ENCODE data around the gene INO80B.
"Not testable (repeated sequence)": the region's sequence is repeated elsewhere in the genome, so short reads cannot be mapped to it uniquely, and the experiment has no call there.

INO80B gene

GRCh38 chr2:74426181-74426758 lies 28.6 kb upstream of the INO80B start:
- no peak for FAIRE-seq

DNA sequence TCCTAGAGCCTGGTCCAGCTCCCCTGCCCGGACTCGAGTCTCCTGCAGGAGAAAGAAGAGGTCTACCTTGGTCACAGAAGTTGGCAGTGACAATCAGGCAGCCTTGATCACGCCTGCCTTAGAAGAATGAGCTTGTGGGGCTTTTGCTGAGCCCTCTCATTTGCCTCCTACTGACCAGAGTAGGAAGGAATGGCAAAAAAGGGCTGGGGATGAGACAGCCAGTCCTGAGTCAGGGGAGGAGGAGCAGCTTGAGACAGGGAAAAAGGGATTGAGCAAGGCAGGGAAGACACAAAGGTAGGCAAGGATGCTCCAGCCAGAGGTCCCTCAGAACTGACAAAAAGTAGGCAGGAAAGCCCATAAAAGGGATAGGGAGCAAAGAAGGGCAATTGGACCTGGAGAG lies 27.3 kb upstream of the INO80B start:
- FAIRE-seq = no peak

- FAIRE-seq = no peak
Measured at GRCh38 chr2:74428675-74429074, 26.2 kb upstream of the INO80B start.

DNA sequence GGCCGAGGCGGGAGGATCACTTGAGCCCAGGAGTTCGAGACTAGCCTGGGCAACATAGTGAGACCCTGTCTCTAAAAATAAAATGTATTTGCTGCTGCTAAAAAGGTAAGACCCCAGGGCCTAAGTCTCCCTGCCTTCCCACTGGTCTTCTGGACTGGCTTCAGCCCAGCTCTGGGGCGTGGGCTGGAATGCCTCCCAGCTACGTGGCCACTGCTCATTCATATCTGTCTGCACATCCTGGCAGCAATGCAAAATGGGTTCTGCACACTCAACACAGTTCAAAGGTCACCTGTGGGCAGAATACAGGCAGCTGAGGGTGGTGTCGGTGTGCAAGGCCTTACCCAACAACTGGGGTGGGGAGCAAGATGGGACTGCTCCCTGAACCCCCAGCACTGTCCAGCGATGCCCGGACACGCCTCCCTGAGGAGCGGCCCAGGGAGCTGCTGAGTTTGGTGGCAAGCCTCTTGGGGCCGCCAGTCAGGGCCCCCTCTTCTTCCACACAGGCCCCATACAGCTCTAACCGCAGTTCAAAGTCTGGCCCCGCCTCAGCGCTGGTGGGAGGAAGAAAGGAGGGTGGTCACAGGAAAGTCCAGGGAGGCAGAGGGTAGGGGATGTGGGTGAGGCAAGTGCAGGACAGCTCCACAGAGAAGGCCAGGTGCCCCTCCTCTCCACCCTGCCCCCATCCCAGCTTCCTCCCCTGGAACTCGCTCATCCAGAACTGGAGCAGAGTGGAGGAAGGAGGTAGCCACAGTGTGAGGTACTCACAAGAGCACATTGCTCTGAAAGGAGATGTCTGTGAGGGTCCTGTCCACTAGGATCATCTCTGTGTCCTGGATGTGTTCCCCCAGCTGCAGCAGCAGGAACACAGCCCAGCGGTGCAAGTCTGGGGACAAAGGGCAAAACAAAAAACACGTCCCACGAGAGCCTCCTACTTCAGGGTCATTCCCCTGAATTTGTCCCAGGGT lies 25.1 kb upstream of the INO80B start:
- no peak for FAIRE-seq

- no peak for FAIRE-seq
Measured at GRCh38 chr2:74430502-74430901, 24.4 kb upstream of the INO80B start.

- FAIRE-seq = no peak
Measured at GRCh38 chr2:74436111-74436805, 18.6 kb upstream of the INO80B start.

GRCh38 chr2:74436848-74437695 lies 17.8 kb upstream of the INO80B start:
- FAIRE-seq = no peak

GRCh38 chr2:74438248-74438647 lies 16.6 kb upstream of the INO80B start:
- no peak for FAIRE-seq

DNA sequence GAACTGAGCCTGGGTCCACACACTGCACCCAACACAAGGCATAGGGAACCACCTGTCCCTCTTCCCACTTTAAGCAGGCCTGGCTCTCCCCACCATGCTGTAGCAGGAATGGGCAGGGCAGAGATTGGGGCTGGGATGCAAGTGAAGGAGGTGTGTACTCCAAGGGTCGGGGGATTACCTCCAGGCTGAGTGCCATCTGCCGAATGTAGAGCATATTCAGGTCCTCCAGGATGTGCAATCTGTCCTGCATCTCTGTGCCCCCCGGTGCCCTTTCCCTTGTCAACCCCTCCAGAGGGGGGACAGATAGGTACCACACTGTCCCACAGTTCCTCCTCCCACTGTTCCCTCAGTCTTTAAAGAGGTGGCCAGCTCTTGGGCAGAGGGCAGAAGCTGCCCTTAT lies 15.5 kb upstream of the INO80B start:
- FAIRE-seq = no peak

GRCh38 chr2:74439803-74440377 lies 15.0 kb upstream of the INO80B start:
- FAIRE-seq = no peak

GRCh38 chr2:74440378-74441169 lies 14.3 kb upstream of the INO80B start:
- no peak for FAIRE-seq

GRCh38 chr2:74441170-74441689 lies 13.7 kb upstream of the INO80B start:
- FAIRE-seq = no peak

DNA sequence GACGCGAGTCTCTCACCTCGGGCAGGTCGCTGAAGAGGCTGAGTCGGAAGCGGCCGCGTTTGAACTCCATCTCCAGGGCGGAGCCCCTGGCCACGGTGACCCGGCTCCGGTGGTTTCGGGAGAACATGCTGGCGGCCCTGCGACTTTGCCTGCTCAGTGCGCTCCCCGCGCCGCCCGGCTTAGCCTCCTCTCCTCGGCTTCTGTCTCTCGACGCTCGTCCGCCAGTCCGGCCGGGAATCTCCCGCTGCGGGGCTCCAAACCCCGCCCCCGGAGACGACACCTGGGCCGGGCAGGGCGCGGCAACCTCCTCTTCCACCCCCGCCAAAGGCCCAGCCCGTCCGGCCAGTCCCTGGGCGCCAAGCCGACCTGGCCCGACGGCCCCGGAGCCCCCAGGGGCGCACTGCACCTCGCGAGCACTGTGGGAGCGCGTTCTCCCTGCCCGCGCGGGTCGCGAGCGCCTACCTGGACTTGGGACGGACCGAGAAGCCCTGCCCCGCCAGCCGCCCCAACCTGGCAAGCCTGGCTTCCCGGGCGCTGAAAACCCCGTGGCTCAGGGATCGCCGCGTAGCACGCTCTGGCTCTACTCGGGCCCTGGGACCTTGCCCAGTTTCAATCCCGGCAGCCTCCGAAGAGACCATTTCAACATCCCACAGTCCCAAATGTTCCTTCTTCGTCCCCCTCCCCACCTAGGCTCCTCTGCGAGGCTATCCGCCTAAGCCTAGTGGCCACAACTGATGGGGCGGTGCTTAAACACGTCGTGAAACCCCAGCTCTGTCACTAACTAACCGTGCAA lies 13.0 kb upstream of the INO80B start, which contains the start of gene RTKN:
Gene RTKN, minus strand, starts transcription at position 248 of the 793 bp plus-strand sequence. Its CDS starts 121 bp downstream, at position 127.
- no peak for FAIRE-seq

DNA sequence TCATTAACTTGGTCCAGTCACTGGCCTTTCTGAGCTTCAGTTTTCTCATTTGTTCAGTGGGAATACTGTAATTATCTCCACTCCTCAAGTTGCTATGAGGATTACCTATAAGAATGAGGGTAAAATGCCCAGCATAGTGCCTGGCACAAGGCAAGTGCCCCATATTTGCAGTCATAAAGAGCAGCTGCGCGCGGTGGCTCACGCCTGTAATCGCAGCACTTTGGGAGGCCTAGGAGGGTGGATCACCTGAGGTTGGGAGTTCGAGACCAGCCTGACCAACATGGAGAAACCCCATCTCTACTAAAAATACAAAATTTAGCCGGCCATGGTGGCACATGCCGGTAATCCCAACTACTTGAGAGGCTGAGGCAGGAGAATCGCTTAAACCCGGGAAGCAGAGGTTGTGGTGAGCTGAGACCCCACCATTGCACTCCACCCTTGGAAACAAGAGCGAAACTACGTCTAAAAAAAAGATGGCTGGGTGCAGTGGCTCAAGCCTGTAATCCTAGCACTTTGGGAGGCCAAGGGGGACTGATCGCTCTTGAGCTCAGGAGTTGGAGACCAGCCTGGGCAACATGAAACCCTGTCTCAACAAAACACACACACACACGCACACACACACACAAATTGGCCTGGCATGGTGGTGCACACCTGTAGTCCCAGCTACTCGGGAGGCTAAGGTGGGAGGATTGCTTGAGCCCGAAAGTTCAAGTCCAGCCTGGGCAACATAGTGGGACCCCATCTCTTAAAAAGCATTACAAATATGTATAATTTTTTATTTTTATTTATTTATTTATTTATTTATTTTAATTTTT lies 12.2 kb upstream of the INO80B start:
- not testable (repeated sequence) for FAIRE-seq

GRCh38 chr2:74444498-74445318 lies 10.2 kb upstream of the INO80B start:
- no peak for FAIRE-seq

GRCh38 chr2:74447230-74447999 lies 7.5 kb upstream of the INO80B start:
- FAIRE-seq = no peak

DNA sequence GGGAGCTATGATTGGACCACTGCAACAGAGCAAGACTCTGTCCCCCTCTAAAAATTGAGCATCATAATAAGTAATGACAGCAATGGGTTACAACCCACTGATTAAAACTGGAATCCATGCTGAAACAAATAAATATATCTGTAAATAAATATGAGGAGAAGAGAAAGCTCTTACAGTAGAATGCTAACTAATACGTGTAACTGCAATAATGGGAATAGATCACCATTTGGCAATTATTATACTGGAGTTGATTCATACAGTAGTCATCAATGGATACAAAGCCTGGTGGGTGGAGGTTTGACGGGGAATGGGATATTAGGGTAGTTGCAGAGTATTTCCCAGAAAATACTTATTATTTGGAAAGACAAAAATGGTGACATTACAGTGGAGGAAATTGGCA lies 6.1 kb upstream of the INO80B start:
- FAIRE-seq = no peak

Measured in colon (tissue), 2 donors.